Endothelial cell of umbilical vein (primary cell): ENCODE results near the gene BCOR. TPM values are rescaled to one million over a fixed set of nuclear protein-coding genes. Genes with fewer than 3 reads are reported as not detected.

Experiments used
- BruUV-seq: library from RNA; stranded (reverse); fragments of 400-500 nt; replicated peaks from 2 replicates; lab custom pipeline; 2021; lab: Mats Ljungman, UMichigan
- CTCF ChIA-PET: fragments of 300-600, 350-600 bp; sonication (Branson Sonifier 250); formaldehyde crosslinking; loops from one replicate; lab custom pipeline; 2021; ENCODE audit warnings: antibody characterized with exemption, inconsistent platforms; lab: Charles Lee
- POLR2A ChIA-PET: fragments of 300-600, 350-600 bp; sonication (Branson Sonifier 250); formaldehyde crosslinking; loops from one replicate; lab custom pipeline; 2021; ENCODE audit warnings: antibody characterized with exemption, inconsistent platforms; lab: Charles Lee
- DNase-seq: peaks from one replicate; pipeline ENCODE4 v3.0.0-alpha.2; 2011; ENCODE audit warnings: low read depth, low spot score
- FAIRE-seq: peaks from 2 replicates; lab custom pipeline; 2011; peaks lifted over from hg19 to GRCh38; lab: Jason Lieb, UNC
- H2AFZ ChIP-seq: 2 replicates; pipeline ENCODE4 v1.6.0; 2012; ENCODE audit warnings: low read depth, low read length, control low read depth, inconsistent platforms
- H3K27ac ChIP-seq: 2 replicates; pipeline ENCODE4 v1.5.1; 2011; ENCODE audit warnings: low read depth, mild to moderate bottlenecking, control low read depth, low read length, moderate library complexity; ENCODE audit not compliant: insufficient read depth
- H3K27me3 ChIP-seq, 2 experiments: 2 replicates each; pipeline versions ENCODE4 v1.6.0 to v1.6.1; 2011; ENCODE audit warnings: low read length in 2 of 2, mixed read lengths in 1 of 2; ENCODE audit not compliant: control insufficient read depth in 2 of 2, insufficient read depth in 2 of 2
- H3K36me3 ChIP-seq, 2 experiments: 2 replicates in 1 of 2; 3 replicates in 1 of 2; pipeline ENCODE4 v1.5.1; 2011; ENCODE audit warnings: low read length in 2 of 2, mild to moderate bottlenecking in 1 of 2, moderate library complexity in 1 of 2; ENCODE audit not compliant: control insufficient read depth in 2 of 2, insufficient read depth in 2 of 2; ENCODE audit errors: extremely low read depth in 1 of 2
- H3K4me1 ChIP-seq: 3 replicates; pipeline ENCODE4 v1.5.1; 2011; ENCODE audit warnings: mild to moderate bottlenecking, low read length; ENCODE audit not compliant: control insufficient read depth, insufficient read depth; ENCODE audit errors: extremely low read depth
- H3K4me2 ChIP-seq: 2 replicates; pipeline ENCODE4 v1.6.1; 2011; ENCODE audit warnings: low read length, control low read depth, mixed read lengths; ENCODE audit not compliant: insufficient read depth
- H3K4me3 ChIP-seq, 3 experiments: fragments of 200-600 bp in 1 of 3; sonication (generic), shearing (Covaris generic) in 1 of 3; replicated peaks in 1 of 3; 2 replicates each; pipeline ENCODE4 v1.5.1; 2011 to 2016; ENCODE audit warnings: control low read depth in 3 of 3, low read length in 3 of 3, mild to moderate bottlenecking in 2 of 3, inconsistent platforms in 1 of 3, low read depth in 1 of 3, moderate library complexity in 1 of 3; ENCODE audit not compliant: insufficient read depth in 1 of 3
- H3K79me2 ChIP-seq: 2 replicates; pipeline ENCODE4 v1.6.0; 2012; ENCODE audit warnings: low read length, inconsistent platforms; ENCODE audit not compliant: control insufficient read depth, insufficient read depth
- H3K9ac ChIP-seq: replicated peaks from 2 replicates; pipeline ENCODE3; 2011; ENCODE audit warnings: low read length, control low read depth; ENCODE audit not compliant: insufficient read depth; ENCODE audit errors: extremely low read depth
- H3K9me1 ChIP-seq: replicated peaks from 3 replicates; pipeline ENCODE4 v1.6.0; 2011; ENCODE audit warnings: mild to moderate bottlenecking, low read length; ENCODE audit not compliant: control insufficient read depth, insufficient read depth; ENCODE audit errors: extremely low read depth
- H3K9me3 ChIP-seq: replicated peaks from 2 replicates; pipeline ENCODE4 v1.5.1; 2012; ENCODE audit warnings: low read length, inconsistent platforms; ENCODE audit not compliant: control insufficient read depth, insufficient read depth
- H4K20me1 ChIP-seq: replicated peaks from 2 replicates; pipeline ENCODE3; 2011; ENCODE audit warnings: mild to moderate bottlenecking, low read length; ENCODE audit not compliant: control insufficient read depth, insufficient read depth; ENCODE audit errors: extremely low read depth
- CTCF ChIP-seq, 2 donors: IDR thresholded peaks; 1 replicate in 1 of 2; 2 replicates in 1 of 2; pipeline ENCODE4 v1.5.1; 2011; ENCODE audit warnings: low read length in 2 of 2, mild to moderate bottlenecking in 2 of 2, moderate library complexity in 2 of 2, control low read depth in 1 of 2, inconsistent platforms in 1 of 2, low read depth in 1 of 2; ENCODE audit not compliant: insufficient read depth in 1 of 2; ENCODE audit errors: extremely low read depth in 1 of 2
- EZH2 ChIP-seq: IDR thresholded peaks from 2 replicates; pipeline ENCODE4 v1.6.1; 2012; ENCODE audit warnings: borderline replicate concordance, low read depth, mild to moderate bottlenecking, moderate library complexity, low read length, inconsistent platforms; ENCODE audit not compliant: severe bottlenecking
- FOS ChIP-seq: IDR thresholded peaks from 2 replicates; pipeline ENCODE4 v1.6.1; 2011; ENCODE audit warnings: mild to moderate bottlenecking, low read length, moderate library complexity, borderline replicate concordance; ENCODE audit not compliant: insufficient read depth
- GATA2 ChIP-seq: IDR thresholded peaks from 2 replicates; pipeline ENCODE4 v1.7.0; 2011; ENCODE audit warnings: low read depth, mild to moderate bottlenecking, moderate library complexity, mixed read lengths, low read length; ENCODE audit not compliant: insufficient read length, insufficient read depth
- JUN ChIP-seq: IDR thresholded peaks from 2 replicates; pipeline ENCODE4 v1.6.1; 2011; ENCODE audit warnings: borderline replicate concordance, low read depth; ENCODE audit not compliant: insufficient read length, insufficient read depth
- MAX ChIP-seq: IDR thresholded peaks from 2 replicates; pipeline ENCODE4 v1.6.1; 2011; ENCODE audit not compliant: insufficient read depth, insufficient read length
- MYC ChIP-seq: IDR thresholded peaks from one replicate; pipeline ENCODE4 v1.6.1; 2011; ENCODE audit warnings: mild to moderate bottlenecking, low read depth, low read length
- POLR2A ChIP-seq: IDR thresholded peaks from 2 replicates; pipeline ENCODE4 v1.6.1; 2012; ENCODE audit warnings: low read depth, mild to moderate bottlenecking, control low read depth, low read length
- POLR2AphosphoS5 ChIP-seq: IDR thresholded peaks from 2 replicates; pipeline ENCODE4 v1.6.1; 2012; ENCODE audit warnings: low read depth, mild to moderate bottlenecking, control low read depth, low read length, moderate library complexity; ENCODE audit not compliant: insufficient read depth
- dilution Hi-C: fragments of 300-500 bp; cut with MboI; formaldehyde crosslinking; loops from one replicate; pipeline ENCODE4 v1.15.0; 2019; ENCODE audit warnings: low sequenced_read_pairs; ENCODE audit not compliant: extremely low pct_ligation_motif_present
- intact Hi-C: fragments of 100-400 bp; cut with micrococcal nuclease; formaldehyde crosslinking; loops from one replicate; pipeline ENCODE4 v1.10.0; 2022
- polyA plus RNA-seq, 4 experiments: library from polyadenylated mRNA; depleted of rRNA in 3 of 4; stranded (reverse) in 3 of 4; unstranded in 1 of 4; fragments of >200 nt; gene quantifications; 2 replicates each; pipeline versions ENCODE4 v1.2.1 to v1.2.3, GENCODE V29; 2011 to 2012; ENCODE audit warnings: missing spikeins in 1 of 4
- total RNA-seq: library from RNA; stranded (reverse); gene quantifications from 2 replicates; pipeline ENCODE4 v1.2.3, GENCODE V29; 2021

The BCOR gene
- total and polyA plus RNA-seq, 2 donors (not counting 3 experiments of a cell fraction or from before 2014, with no cell fraction given): 10.1 to 24.2 TPM

- dilution Hi-C loops (no loop called here), intact Hi-C loops (no loop called here)
- FAIRE-seq (peak; percentile 37), DNase-seq (no peak)
- Histone ChIP-seq H3K9me3 (no peaks in the 10 kb centered on the region), H4K20me1 (no peaks in the 10 kb centered on the region), H3K9me1 (no peaks in the 10 kb centered on the region), H3K27ac (no peak overlapping the region), H3K27me3 (no peaks in the 10 kb centered on the region), H3K9ac (no peak overlapping the region), H2AFZ (no peak overlapping the region), H3K36me3 (no peaks in the 10 kb centered on the region), H3K4me1 (peaks cover 24% of the 10 kb centered on the region), H3K79me2 (no peaks in the 10 kb centered on the region), H3K4me2 (no peak overlapping the region), H3K4me3 (no peak overlapping the region)
- no peak for TF ChIP-seq POLR2AphosphoS5
- no peak for TF ChIP-seq GATA2
- no peak for TF ChIP-seq MAX
- TF ChIP-seq CTCF (IDR thresholded peaks at IDR 0.05; ENCODE audit: extremely low read depth in 1 of 2, insufficient read depth in 1 of 2, low read depth in 1 of 2, low read length in 2 of 2): no peak
- BruUV-seq: no TSS peak
- ChIA-PET POLR2A (no interaction called here), CTCF (interaction anchor here (0.7 to 1.1 kb wide), 2 partner anchors 52 to 392 kb away, joined by 3 read pairs; no protein-coding TSS in a partner anchor)
Observed at GRCh38 chrX:40144576-40144975, 46.8 kb upstream of the BCOR start.

- dilution Hi-C loops: no loop called here
- intact Hi-C loops: no loop called here
- Histone ChIP-seq H3K4me3 (no peak overlapping the region), H3K27ac (no peak overlapping the region), H3K4me1 (peaks cover 18% of the 10 kb centered on the region), H3K27me3 (no peaks in the 10 kb centered on the region), H3K4me2 (no peak overlapping the region), H2AFZ (no peak overlapping the region), H4K20me1 (no peaks in the 10 kb centered on the region), H3K9me1 (no peaks in the 10 kb centered on the region), H3K79me2 (no peaks in the 10 kb centered on the region), H3K9me3 (no peaks in the 10 kb centered on the region), H3K36me3 (no peaks in the 10 kb centered on the region), H3K9ac (no peak overlapping the region)
- FAIRE-seq (no peak), DNase-seq (no peak)
- ChIA-PET CTCF (interaction anchor here (1.1 kb wide), 1 partner anchor 51 kb away, joined by 3 read pairs; no protein-coding TSS in a partner anchor), POLR2A (no interaction called here)
- TF ChIP-seq CTCF (IDR thresholded peaks at IDR 0.05; ENCODE audit: extremely low read depth in 1 of 2, insufficient read depth in 1 of 2, low read depth in 1 of 2, low read length in 2 of 2) (no peak), MYC (no peak), EZH2 (no peak), MAX (no peak), JUN (no peak), GATA2 (no peak), POLR2AphosphoS5 (no peak), POLR2A (no peak), FOS (no peak)
- no TSS peak for BruUV-seq
Observed at GRCh38 chrX:40143987-40144386, 46.2 kb upstream of the BCOR start.
